GM18505 (cell line): Measurements from ENCODE around the gene PBLD.
"Not testable (repeated sequence)": the region's sequence is repeated elsewhere in the genome, so short reads cannot be mapped to it uniquely, and the experiment has no call there.

Source experiments
- ATAC-seq: cut with Tn5 transposase; IDR thresholded peaks from one replicate; pipeline ENCODE4 v1.9.1; 2021; ENCODE audit not compliant: unreplicated experiment
- POLR2A ChIP-seq: IDR thresholded peaks from 4 replicates; pipeline ENCODE4 v1.6.1; 2011; ENCODE audit warnings: borderline replicate concordance; ENCODE audit not compliant: insufficient read depth, insufficient read length; ENCODE audit errors: extremely low read depth

PBLD gene

DNA sequence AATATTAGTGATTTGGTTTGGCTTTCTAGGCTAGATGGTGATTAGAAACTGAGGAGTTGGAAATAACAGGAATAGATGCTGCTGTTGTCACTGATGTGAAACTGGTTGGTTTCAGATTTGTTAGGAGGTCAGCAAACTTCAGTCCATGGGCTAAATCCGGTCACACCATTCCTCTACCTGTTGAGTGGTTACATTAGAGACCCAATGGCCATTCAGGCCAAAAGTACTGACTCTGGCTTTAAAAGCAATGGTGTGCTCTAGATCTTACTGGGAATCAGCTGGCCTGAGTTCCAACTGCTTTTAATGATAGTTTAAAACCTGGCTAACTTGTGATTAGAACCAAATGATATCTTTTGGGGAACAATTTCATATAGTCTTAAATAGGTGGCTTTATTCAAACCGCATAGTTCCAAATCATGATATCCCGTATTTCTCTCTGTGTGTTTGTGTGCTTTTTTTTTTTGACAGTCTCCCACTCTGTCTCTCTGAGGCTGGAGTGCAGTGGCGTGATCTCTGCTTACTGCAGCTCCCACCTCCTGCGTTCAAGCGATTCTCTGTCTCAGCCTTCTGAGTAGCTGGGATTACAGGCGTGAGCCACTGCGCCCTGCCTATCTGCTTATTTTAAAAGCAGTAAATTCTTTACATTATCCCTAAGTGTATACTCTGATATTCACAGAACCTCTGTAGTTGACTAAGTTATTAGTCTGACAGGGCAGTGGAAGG, 7.8 kb upstream of the PBLD start:
- no peak for TF ChIP-seq POLR2A
- ATAC-seq, result no peak

- no peak for TF ChIP-seq POLR2A
- no peak for ATAC-seq
These were observed 4.1 kb upstream of the PBLD start for GRCh38 chr10:68336754-68337351.

GRCh38 chr10:68334672-68335467, 2.1 kb upstream of the PBLD start:
- ATAC-seq, result no peak
- no peak for TF ChIP-seq POLR2A

GRCh38 chr10:68333440-68334431, 1.0 kb upstream of the PBLD start:
- no peak for TF ChIP-seq POLR2A
- no peak for ATAC-seq

DNA sequence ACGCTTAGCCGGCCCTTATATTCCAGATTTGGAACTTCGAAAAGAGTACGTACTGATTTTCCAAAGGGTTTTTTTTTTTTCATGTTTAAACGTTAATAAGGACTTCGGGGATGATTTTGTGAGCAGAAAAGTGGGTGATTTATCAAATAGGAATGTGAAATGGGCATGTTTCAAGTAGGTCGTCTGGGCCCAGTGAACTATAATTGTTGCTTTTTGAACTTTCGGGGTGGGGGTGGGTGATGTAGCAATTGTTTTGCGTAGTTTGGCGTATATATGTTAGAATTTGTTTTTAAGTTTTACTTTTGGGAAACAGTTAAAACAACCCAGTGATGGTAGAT, 299 bp upstream of the PBLD start:
- no peak for ATAC-seq
- no peak for TF ChIP-seq POLR2A

DNA sequence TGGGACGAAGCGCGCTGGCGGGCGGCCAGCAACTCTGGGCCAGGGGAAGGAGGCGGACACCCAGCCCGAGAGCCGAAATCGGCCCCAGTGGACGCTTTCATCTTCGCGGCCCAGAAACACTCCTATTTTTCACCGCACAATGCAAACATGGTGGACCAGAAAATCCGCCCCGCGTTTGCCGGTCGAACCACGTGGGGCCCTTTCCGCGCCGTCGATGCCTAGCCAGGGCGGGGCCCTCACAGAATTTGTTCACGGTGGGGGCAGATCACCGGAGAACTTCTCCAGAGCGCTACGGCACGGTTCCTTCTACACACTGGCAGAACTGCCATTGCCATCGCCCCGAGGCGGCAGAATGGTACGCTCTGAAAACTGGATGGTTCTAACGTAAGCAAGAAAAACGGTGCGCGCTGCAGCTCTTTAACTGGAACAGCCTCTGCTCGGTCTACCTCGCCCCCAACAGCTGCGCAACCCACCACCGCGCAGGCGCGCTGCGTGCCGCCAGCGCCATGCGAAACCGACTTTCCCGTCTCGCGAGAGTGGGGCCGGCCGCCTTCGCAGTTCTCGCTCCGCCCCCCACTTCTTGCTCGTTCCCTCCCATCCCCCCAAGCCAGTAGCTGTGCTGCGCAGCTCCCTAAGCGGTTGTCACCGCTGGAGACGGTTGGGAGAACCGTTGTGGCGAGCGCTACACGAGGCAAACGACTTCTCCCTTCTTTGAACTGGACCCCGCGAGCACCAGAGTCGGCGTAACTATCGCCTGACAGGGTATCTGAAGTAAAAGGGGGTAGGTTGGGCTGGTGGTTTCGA, 1.1 kb downstream of the PBLD start, which contains the start of gene HNRNPH3:
HNRNPH3 (plus strand) TSS at position 610 of the 804 bp plus-strand sequence. CDS start 5,158 bp downstream, outside the sequence.
- peak; percentile 80 for ATAC-seq
- peak; percentile 99 for TF ChIP-seq POLR2A

DNA sequence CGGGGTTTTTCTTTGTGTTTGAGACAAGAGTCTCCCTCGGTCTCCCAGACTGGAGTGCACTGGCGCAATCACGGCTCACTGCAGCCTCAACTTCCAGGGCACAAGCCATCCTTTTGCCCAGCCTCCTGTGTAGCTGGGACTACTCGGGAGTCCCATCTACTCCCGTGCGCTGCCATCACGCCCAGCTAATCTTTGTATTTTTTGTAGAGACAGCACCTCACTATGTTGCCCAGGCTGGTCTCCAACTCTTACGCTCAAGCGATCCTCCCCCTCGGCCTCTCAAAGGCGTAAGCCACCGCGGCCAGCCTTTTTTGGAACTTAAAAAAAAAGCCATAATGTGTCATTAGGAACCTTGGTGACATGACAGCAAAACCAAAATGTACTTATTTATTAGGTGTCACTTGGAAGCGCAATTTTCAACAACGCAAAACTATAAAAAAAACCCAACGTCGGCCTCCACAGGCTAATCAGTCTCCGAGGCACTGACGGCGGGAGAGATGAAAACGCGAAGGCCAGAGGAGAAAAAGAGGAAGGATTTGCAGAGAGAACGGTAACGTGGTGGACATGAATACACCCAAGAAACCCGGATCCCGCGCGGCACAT, 1.8 kb downstream of the PBLD start:
- no peak for ATAC-seq
- no peak for TF ChIP-seq POLR2A

- no peak for ATAC-seq
- TF ChIP-seq POLR2A, result no peak
These were observed 3.2 kb downstream of the PBLD start for GRCh38 chr10:68329506-68329861.

GRCh38 chr10:68327889-68328786, 4.6 kb downstream of the PBLD start:
- no peak for TF ChIP-seq POLR2A
- no peak for ATAC-seq

GRCh38 chr10:68324396-68324795, 8.3 kb downstream of the PBLD start:
- not testable (repeated sequence) for ATAC-seq

GRCh38 chr10:68318331-68319059, 14.2 kb downstream of the PBLD start:
- no peak for TF ChIP-seq POLR2A
- no peak for ATAC-seq

DNA sequence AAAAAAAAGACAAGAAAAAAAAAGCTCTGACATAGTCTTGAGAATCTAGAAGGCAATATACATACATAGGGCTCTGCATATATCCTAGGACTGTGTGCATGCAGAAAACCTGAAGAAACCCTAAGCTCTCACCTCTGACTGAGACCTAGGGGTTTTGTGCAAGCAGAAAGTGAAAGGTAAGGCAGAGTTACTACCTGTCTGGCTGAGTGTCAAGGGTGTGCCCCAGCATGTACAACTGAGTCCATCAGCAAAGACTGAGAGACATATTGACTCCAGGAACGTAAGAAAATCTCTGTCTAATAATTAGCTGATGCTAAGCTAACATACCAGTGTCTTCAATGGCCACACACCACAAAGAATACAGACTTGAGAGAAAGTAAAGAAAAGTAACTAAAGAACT, 17.1 kb downstream of the PBLD start:
- TF ChIP-seq POLR2A, result no peak
- no peak for ATAC-seq

DNA sequence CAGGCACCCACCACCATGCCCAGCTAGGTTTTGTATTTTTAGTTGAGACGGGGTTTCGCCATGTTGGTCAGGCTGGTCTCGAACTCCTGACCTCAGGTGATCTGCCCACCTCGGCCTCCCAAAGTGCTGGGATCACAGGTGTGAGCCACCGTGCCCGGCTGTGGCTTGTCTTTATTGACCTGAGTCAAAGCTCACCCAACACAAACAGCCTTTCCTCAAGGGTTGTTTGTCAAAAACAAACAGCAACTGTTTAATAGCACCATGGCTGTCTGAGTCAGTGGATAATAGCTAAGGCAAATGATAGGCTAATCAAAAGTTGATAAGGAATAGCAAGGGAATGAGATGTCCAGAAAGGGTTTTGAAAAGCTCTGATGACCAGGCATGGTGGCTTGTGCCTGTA, 17.8 kb downstream of the PBLD start:
- ATAC-seq, result not testable (repeated sequence)
